HG03442 (cell line): ENCODE measurements around the gene RRAD.

Source experiments
- ATAC-seq: cut with Tn5 transposase; IDR thresholded peaks from one replicate; pipeline ENCODE4 v1.9.1; 2021; ENCODE audit warnings: mild to moderate bottlenecking, moderate library complexity; ENCODE audit not compliant: unreplicated experiment

Gene RRAD

DNA sequence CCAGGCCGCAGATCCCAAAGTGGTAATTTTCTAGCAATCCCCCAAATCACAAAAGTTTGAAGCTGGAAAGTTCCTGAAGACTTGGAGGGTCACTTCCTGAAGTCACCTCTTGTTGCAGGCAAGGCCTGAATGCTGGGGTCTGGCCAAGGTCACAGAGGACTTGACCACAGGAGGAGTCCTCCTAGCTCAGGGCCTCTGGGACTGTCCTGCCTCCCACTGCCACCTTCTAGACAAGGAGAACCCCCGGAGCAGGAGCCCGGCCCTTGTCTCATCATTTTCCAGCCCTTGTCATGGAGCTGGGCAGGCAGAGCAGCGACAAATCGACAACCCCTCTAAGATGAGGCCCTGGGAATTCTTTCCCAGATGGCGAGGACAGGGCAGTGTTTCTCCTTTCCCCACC is 7.0 kb downstream of the RRAD start:
- no peak for ATAC-seq

GRCh38 chr16:66917741-66918140 is 7.6 kb downstream of the RRAD start:
- ATAC-seq: no peak

- no peak for ATAC-seq
Measured at GRCh38 chr16:66916518-66916917, 8.8 kb downstream of the RRAD start.

DNA sequence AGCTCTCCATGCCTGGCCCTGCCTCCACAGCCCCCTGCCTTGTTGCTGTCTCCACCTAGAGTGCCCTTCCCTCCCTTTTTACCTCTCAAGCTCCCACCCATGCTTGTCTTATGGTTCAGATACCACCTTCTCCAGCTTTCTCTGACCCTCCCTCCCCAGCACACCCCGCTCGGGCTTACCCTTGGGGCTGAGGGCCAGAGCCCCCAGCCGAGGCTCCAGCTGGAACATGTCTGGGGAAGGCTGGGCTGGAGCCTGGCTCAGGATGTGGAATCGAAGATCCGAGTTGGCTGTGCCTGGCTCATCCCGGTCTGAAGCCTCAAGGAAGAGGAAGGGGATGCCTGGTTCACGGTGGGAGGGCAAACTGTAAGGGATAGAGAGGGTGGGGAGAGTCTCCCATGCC is 10.3 kb downstream of the RRAD start:
- ATAC-seq: no peak

DNA sequence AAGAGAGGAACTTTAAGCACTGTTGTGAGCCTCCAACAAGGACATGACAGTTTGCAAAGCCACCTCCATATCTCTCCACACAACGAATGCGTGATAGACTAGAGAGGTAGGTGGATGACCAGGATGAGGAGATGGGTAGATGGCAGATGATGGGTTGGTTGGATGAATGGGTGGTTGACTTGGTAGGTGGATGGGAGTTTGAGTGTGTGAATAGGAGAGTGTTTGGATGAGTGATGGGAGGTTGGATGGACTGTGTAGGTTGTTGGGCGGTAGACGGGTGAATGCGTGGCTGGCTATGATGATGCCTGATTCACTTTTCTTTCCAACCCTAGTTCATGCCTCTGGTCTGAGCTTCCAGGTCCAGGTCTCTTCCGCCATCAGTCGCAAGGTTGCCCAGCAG is 10.8 kb downstream of the RRAD start:
- ATAC-seq: no peak

GRCh38 chr16:66913711-66914110 is 11.6 kb downstream of the RRAD start:
- no peak for ATAC-seq

DNA sequence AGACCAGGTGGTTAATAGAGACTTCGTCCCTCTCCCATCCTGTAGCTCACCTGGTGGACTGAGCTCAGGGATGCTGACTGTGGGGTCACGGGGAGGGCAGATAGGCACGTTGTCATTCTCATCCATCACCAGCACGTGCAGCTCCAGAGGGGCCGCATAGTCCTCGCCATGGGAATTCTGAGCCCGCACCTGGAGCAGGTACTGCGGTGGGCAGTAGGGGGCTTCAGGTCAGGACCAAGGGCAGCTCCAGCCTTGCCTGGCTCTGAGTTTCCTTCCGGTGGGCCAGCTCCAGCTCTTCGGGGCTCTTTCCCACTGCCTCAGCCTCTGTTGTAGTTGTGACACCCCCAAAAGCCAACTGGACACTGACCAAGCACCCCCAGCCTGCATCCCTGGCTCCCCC is 12.3 kb downstream of the RRAD start:
- no peak for ATAC-seq

DNA sequence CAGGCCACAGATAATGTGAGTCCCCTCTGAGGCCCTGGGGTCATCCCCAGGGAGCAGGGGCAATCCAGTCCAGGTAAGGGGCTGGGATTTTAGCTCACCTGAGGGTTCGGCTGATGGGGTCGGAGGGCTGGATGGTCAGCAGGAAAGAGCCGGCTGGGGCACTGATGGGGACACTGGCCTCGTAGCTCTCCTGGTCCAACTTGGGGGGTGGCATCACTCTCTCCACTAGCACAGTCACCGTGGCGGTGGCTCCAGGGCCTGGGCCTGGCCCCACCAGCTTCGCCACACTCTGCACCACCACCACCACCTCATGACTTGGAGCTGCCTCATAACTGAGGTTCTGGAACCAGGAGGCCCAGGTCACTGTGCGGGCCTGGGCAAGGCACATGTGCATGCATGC is 13.5 kb downstream of the RRAD start:
- ATAC-seq: no peak

DNA sequence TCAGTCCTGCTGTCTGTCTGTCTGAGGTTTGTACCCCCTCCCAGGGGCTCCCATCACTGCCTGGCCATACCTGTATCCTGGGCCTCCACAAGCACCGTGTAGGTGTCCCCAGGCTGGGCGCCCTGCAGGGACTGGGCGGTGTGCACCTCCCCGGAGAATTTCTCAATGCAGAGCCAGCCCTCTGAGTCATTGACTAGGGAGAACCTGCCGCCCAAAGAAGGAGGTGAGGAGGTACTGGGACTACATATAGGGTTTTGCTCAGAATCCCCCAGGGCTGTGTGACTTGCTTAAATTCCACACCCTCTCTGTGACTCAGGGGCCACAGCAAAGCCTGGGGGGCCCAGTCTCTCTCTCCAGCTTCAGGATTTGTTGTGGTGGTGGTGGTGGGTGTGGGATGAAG is 14.2 kb downstream of the RRAD start:
- ATAC-seq: no peak

DNA sequence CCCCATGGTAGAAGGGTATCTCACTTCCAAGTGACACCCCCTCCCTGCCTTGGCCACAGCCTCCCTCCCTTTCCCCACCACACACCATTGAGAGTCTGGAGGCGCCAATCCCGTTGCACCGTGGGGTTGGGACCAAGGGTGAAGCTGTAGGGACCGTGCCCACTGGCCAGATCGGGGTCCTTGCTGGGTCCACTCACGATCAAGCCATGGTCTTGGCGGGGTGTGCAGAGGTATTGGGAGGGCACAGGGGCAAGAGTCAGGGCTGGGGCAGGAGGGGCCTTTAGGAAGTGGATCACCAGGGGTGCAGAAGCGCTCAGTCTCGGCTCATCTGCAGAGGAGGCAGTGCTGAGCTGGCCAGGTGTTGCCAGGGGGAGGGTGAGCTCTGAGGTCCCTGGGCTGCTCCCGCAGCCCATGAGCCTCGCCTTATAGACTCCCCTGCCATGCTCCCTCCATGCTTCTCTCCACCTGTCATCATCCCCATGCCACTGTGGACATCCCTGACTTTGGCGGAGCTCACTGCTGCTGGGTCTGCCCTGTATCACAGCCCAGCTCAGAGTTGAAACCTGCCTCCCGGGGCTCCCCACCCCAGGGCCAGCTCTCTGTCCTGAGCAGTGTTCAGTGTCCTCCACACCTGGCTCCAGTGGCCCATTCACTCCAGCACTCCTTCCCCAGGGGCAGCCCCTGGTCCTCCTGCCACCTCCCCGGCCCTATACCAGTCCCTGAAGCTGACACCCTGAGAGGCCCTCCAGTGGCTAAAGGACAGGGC is 15.0 kb downstream of the RRAD start:
- ATAC-seq: no peak

DNA sequence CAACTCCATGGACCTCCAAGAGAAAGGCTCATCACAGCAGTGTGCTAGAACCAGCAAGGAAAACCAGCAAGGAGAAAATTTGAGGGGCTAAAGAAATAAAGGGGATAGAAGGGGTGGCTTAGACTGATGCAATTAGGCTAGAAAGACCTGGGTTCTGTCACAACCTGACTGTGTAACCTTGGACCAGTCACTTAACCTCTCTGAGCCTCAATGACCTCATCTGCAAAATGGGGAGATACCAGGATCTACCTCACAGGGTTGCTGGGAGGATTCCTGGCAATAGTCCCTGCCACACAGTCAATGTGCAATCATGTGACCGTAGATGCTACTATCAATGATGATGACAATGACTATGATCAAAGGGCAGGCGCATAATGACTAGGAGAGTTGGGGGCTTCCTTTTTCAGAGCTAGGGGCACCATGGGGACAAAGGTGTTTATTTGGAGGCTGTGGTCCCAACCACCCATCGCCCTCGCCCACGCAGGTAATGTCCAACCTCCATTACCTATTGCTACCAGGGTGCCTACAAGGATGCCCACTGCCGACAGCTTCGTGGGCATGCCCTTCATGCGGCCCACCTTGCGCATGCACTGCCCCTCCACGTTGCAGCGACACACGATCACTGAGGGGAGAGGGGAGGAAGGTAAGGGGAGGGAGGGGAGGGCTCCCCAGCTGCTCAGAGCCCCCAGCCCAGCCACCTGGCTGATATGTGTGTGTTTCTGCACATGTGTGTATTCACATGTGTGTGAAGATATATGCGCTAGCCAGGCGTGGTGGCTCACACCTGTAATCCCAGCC is 16.4 kb downstream of the RRAD start:
- no peak for ATAC-seq

DNA sequence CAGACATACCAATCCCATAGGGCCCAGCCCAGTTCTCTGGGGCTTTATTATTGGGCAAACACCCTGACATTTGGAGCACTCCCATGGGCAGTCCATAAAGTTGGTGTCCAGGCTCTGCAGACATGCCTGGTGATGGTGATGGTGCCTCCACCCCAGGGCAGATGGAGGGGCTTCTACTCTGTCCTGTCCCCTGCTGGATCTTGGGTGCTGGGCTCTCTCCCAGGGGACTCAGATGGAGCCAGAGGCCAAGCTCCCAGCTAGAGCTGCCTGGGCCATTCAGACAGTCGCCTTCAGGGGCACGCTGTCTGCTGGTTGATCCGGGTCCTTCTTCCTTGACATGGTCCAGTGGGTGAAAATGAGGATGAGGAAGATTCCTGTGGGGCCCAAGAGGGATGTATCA is 17.2 kb downstream of the RRAD start:
- no peak for ATAC-seq

DNA sequence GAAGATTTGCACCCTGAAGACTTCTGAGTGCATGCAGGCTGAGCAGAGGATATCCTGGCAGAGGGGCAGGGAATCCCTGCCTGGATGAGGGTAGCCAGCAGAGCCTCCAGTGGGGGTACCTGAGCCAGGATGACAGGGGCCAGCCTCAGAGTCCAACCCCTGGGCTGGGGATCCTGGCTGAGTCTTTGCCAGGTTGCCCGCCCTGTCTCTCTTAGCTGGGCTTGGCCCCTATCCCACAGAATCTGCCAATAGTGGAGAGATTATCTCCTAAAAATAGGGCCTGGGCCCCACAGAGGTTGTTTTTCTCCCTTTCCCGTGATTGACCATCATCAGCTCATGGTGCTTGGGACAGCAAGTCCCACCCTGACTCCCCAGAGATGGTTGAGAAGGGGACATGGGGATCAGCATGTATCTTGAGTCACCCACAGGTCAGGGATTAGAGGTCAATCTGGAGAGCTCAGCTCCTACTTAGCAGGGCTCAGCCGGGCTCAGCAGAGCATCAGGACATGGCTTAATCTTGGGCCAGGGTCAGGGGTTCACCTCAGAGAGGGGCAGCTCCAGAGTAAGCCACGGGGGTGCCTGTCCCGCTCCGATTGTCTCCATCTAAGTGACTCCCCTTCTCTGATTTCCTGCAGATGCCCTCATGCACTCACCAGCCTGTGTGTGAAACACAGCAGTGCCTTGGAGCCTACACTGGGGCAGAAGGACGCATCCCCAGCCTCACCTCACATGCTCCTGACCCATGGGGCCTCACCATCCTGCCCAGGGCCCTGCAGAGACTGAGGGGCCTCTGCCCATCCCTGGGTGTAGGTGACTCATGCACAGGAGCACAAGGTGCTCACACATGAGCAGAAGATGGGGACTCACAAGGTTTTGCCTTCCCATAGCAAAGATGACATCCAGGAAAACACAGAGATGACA is 18.2 kb downstream of the RRAD start:
- no peak for ATAC-seq

GRCh38 chr16:66905633-66906539 is 19.4 kb downstream of the RRAD start:
- no peak for ATAC-seq

- no peak for ATAC-seq
Measured at GRCh38 chr16:66904846-66905632, 20.3 kb downstream of the RRAD start.

GRCh38 chr16:66904428-66904845 is 20.9 kb downstream of the RRAD start:
- no peak for ATAC-seq

DNA sequence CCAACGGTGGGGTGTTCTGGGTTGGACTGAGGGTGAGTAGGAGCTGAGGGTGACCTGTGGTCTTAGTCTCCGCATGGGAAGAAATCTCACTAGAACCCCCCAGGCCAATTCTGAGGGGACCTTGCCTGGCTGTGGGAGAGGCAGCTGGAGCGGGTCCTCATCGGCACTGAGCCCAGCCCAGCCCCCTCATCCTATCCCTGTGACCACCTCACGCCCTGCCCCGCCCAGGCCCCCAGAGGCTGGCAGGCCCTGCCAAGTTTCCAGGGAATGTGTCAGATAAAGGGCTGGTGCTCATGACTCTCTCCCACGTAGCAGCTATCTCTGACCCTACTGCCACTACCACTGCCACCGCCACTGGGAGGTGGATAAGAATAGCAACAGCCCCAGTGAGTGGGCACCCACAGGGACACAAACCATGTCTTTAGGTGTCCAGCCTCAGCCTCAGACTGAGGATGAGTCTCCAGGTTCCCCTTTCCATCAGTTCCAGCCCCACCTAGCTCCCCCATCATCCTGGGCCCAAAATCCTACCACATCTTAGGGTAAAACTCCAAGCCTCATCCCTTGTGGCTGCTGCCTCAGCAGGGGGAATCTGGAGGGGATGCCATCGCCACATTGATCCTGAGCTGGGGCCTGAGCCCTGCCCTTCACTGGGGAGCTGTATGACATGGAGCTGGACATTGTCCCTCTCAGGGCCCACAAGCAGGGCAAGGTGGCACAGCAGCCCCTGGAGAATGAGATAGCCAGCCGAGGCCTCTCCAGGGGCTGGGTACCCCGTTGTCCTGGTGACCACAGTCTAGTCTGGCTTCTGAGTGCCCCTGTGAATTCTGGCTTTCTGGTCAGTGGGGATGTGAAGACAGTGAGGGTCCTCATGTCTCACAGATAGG is 21.5 kb downstream of the RRAD start:
- no peak for ATAC-seq
